Activated T-cell treated with anti-CD3 and anti-CD28 coated beads for 48 hours (primary cell): Measurements from ENCODE around the gene SEC14L2.

Source experiments
- DNase-seq: peaks from one replicate; pipeline ENCODE4 v3.0.0-alpha.2; 2020; ENCODE audit warnings: low read depth

The SEC14L2 gene

GRCh38 chr22:30396871-30397655, at the start of gene SEC14L2:
TSS of gene SEC14L2 (plus strand) at chr22:30397018. CDS start at chr22:30397117, 99 bp downstream.
- peak; percentile 68 for DNase-seq

DNA sequence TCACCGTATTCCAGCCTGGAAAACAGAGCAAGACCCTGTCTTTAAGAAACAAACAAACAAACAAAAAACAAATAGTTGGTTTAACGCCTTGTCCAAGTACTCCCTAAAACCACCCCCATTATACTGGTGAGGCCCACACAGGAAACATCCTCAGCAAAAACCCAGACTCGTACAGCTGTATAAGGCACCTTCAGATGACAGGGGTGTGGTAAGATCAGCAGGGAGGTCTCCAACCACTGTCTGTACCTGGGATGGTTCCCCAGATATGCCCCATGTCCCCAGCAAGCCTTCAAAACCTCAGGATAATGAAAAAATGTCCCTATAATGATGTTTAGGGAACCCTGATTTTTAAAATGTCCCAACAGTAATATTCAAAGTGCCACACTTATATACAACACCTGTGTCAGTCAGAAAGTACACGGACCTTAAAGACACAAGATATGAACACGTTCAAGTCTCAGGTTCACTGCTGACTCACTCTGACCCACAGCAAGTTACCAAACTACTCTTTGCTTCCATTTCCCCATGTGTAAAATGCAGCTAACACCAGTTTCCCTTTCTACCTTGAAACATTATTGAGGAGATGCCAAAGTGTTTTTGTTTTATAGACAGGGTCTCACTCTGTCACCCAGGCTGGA, 49.4 kb upstream of the SEC14L2 start:
- no peak for DNase-seq

DNA sequence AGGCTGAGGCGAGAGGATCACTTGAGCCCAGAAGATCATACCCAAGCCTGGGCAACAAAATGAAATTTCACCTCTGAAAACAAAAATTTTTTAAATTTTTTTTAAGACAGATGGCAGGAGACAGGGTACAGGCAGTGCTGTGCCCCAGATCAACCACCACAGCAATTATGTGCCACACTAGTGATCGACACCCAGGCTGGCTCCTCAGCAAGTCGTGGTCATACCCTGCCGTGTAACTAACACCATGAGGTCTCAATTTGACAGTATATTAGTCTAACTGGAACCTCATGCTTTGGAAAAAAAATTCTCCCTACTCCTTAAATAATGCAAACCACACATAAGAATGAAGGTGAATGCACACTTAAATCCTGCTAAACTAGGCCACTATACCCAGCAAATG, 48.4 kb upstream of the SEC14L2 start:
- DNase-seq, result no peak

DNA sequence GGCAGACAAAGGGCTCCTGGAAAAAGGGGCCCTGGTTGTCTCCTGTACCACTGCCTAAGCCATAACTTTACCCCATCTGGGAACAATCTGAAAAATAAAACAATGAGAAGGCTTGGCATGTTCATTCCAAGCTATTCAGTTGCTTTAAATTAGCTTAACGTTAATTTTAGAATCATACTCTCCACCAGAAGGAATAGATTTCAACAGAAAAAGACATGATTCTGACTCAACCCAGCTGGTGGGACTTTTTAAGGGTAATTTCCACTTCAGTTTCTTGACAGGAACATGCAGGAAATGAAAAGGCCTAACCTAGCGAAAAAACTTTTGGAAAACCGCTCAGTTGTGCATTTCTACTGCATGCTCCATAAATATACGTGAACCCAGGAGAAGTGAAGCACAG, 48.0 kb upstream of the SEC14L2 start:
- no peak for DNase-seq

DNA sequence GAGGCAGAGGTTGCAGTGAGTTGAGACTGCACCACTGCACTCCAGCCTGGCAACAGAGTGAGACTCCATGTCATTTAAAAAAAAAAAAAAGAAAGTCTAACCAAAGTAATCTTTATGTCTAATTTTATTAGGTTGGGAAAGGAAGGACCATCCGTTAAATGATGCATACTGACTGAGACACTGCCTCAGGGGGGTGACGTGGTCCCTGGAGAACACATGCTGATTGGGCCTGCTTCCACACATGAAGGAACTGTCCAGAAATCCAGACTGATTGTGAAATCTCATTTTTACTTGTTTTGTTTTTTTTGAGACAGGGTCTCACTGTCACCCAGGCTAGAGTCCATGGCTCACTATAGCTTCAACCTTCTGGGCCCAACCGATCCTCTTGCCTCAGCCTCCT, 45.6 kb upstream of the SEC14L2 start:
- no peak for DNase-seq

- DNase-seq, result no peak
Measured at GRCh38 chr22:30354644-30355043, 42.2 kb upstream of the SEC14L2 start.

- peak; percentile 87 for DNase-seq
Measured at GRCh38 chr22:30356449-30357235, 40.2 kb upstream of the SEC14L2 start, which contains the start of the genes CCDC157 and SF3A1. TSS of gene CCDC157 (plus strand) at chr22:30357007. CDS start at chr22:30366001, 8,994 bp downstream. TSS of gene SF3A1 (minus strand) at chr22:30356894. CDS start at chr22:30356792, 102 bp downstream.

GRCh38 chr22:30357236-30357570, 39.6 kb upstream of the SEC14L2 start:
- no peak for DNase-seq

DNA sequence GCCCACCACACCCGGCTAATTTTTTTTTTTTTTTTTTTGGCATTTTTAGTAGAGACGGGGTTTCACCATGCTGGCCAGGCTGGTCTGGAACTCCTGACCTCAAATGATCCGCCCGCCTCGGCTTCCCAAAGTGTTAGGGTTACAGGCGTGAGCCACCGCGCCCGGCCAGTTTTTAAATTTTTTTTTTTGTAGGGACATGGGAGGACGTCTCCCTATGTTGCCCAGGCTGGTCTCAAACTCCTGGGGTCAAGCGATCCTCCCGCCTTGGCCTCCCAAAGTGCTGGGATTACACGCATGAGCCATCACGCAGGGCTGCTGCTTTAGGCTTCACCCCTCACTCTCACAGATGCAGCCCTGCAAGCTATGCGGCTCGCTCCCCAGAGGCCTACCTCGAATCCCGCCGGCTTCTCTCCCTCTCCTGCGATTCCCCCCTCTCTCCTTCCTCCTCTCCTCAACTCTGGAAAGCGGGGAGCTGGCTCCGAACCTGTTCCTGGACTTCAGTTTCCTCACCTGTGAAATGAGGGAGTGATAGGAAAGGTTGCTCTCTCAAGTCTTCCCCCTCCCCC, 39.1 kb upstream of the SEC14L2 start:
- no peak for DNase-seq

GRCh38 chr22:30358541-30358940, 38.3 kb upstream of the SEC14L2 start:
- no peak for DNase-seq

DNA sequence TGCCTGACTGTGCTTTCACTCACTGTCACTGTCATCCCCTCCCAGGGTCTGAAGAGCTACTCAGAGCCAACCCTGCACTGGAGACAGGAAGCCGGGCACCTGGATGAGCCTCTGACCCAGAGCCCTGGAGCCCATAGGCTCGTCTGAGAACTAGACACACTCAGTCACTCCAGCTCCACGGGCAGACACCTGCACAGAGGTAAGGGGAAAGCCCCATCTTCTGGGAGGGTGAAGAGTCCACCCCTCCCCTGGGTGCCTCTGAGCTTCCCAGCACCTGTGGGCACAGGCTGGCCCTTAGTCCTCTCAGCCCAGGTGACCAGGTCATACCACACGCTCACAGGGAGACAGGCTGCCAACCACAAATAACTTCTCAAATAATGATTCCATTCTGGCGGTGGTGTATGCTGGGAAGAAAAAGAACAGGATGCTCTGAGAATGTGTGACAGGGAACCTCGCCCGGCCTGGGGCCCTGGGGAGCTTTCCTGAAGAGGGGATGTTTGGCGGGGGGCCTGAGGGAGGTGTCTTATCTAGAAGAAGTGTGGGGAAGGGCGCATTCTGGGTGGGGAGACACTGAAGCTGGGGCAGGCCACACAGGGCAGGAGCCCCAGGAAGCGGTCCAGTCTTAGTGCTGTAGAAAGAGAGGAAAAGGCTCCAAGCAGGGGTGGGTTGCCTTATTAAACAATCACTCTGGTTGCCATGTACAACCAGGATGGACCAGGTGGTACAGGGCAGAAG, 34.7 kb upstream of the SEC14L2 start:
- DNase-seq, result no peak

- no peak for DNase-seq
Measured at GRCh38 chr22:30362651-30363281, 34.1 kb upstream of the SEC14L2 start.

- DNase-seq, result no peak
Measured at GRCh38 chr22:30365891-30366290, 30.9 kb upstream of the SEC14L2 start.

- no peak for DNase-seq
Measured at GRCh38 chr22:30368420-30368819, 28.4 kb upstream of the SEC14L2 start.

- no peak for DNase-seq
Measured at GRCh38 chr22:30370641-30371230, 26.1 kb upstream of the SEC14L2 start.

DNA sequence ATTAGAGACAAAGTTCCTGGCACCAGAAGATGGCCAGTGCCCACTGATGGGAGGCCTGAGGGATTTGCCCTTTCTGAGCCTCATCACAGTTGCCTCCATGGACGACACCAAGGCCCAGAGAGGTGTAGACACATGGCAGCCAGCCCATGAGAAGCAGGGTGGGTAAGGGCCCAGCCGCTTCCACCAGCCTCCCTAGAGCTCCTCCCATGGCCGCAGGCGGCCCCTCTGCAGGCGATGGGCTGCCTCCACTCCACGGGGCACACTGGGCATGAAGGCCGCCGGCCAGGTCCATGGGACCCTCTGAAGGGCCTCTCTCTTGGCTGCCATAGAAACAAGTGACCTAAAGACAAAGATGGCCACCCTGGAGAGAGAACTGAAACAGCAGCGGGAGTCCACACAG, 25.5 kb upstream of the SEC14L2 start:
- DNase-seq, result no peak

DNA sequence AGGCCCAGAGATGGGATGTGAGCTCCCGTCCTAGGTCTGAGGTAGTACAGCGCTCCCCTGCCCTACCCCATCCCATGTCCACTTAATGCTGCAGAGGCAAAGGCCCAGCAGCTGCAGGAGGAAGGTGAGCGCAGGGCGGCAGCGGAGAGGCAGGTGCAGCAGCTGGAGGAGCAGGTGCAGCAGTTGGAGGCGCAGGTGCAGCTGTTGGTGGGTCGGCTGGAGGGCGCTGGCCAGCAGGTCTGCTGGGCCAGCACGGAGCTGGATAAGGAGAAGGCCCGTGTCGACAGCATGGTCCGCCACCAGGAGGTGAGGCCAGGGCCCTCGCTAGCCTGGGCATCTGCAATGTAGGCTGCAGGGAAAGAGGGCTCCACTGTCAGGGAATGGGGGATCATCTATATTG, 24.8 kb upstream of the SEC14L2 start:
- DNase-seq, result no peak

- no peak for DNase-seq
Measured at GRCh38 chr22:30372915-30373314, 23.9 kb upstream of the SEC14L2 start.

DNA sequence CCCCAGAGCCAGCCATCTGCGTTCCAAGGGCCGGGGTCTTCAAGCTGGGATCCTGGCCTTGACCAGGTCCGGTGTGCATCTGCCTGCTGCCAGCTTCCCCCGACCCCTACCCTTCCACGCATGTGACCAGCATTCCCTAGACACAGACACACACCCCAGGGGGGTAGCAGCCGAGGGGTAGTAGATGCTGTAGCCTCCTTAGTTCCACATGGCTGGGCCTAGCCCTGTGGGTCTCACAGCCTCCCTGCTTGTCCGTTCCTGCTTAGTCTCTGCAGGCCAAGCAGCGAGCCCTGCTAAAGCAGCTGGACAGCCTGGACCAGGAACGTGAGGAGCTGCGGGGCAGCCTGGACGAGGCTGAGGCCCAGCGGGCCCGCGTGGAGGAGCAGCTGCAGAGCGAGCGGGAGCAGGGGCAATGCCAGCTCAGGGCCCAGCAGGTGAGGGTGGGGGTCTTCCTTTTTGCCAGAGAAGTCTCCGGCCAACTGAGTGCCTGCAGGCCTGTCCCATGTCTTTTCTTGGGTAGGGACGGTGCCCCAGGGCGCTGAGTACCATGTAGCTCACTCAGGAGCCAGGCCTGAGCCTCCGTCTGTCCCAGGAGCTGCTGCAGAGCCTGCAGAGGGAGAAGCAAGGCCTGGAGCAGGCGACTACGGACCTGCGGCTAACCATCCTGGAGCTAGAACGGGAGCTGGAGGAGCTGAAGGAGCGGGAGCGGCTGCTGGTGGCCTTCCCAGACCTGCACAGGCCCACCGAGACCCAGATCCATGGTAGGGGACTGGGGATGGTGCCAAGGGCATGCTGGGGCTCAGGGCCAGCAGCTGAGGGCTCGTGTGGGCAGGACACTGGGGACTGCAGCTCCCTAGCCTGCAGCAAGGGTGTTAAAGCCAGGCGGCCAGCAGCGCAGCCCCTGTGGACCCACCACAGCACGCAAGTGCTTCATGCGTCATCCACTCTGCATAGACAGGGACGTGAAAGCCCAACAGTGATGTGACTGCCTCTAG, 23.2 kb upstream of the SEC14L2 start:
- no peak for DNase-seq
